DMS53 treated with DMSO at 0.1 percent for 48 hours (cell line): ENCODE results near the gene TRIP13.
"Not testable (repeated sequence)": the region's sequence is repeated elsewhere in the genome, so short reads cannot be mapped to it uniquely, and the experiment has no call there.

Source experiments
- DNase-seq: peaks from one replicate; lab custom pipeline; 2025; ENCODE audit not compliant: unreplicated experiment; lab: John Stamatoyannopoulos, UW

Gene TRIP13

GRCh38 chr5:892394-893136, at the start of gene TRIP13, which contains the start of gene BRD9:
Gene TRIP13 (plus strand): TSS chr5:892884. CDS start chr5:892999, 115 bp downstream.
Gene BRD9 (minus strand): TSS chr5:892801. CDS start chr5:892657, 144 bp downstream.
- DNase-seq: peak; percentile 83

GRCh38 chr5:843371-843770, 49.3 kb upstream of the TRIP13 start:
- DNase-seq: not testable (repeated sequence)

GRCh38 chr5:843926-844325, 48.8 kb upstream of the TRIP13 start:
- not testable (repeated sequence) for DNase-seq

GRCh38 chr5:844426-844825, 48.3 kb upstream of the TRIP13 start:
- DNase-seq: not testable (repeated sequence)

GRCh38 chr5:845031-845675, 47.5 kb upstream of the TRIP13 start:
- DNase-seq: not testable (repeated sequence)

- DNase-seq: not testable (repeated sequence)
Measured at GRCh38 chr5:845676-846601, 46.7 kb upstream of the TRIP13 start.

GRCh38 chr5:846602-847091, 46.0 kb upstream of the TRIP13 start:
- not testable (repeated sequence) for DNase-seq

GRCh38 chr5:847212-847611, 45.5 kb upstream of the TRIP13 start:
- not testable (repeated sequence) for DNase-seq

GRCh38 chr5:847736-848135, 44.9 kb upstream of the TRIP13 start:
- DNase-seq: not testable (repeated sequence)

- DNase-seq: no peak
Measured at GRCh38 chr5:848671-849111, 44.0 kb upstream of the TRIP13 start.

- no peak for DNase-seq
Measured at GRCh38 chr5:849651-850301, 42.9 kb upstream of the TRIP13 start.

- DNase-seq: peak; percentile 82
Measured at GRCh38 chr5:850511-851006, 42.1 kb upstream of the TRIP13 start, which contains the start of gene ZDHHC11. Gene ZDHHC11 (minus strand): TSS chr5:850986. CDS start chr5:850602, 384 bp downstream.

- DNase-seq: no peak
Measured at GRCh38 chr5:851076-851475, 41.6 kb upstream of the TRIP13 start.

GRCh38 chr5:851553-851952, 41.1 kb upstream of the TRIP13 start:
- peak; percentile 13 for DNase-seq

GRCh38 chr5:852018-852417, 40.7 kb upstream of the TRIP13 start:
- no peak for DNase-seq

- no peak for DNase-seq
Measured at GRCh38 chr5:852431-853401, 40.0 kb upstream of the TRIP13 start.

GRCh38 chr5:853416-854090, 39.1 kb upstream of the TRIP13 start:
- DNase-seq: not testable (repeated sequence)

GRCh38 chr5:854217-854616, 38.5 kb upstream of the TRIP13 start:
- no peak for DNase-seq
